HG02943 (cell line): Measurements from ENCODE around the gene USP49.
"Not testable (repeated sequence)": the region's sequence is repeated elsewhere in the genome, so short reads cannot be mapped to it uniquely, and the experiment has no call there.

ENCODE experiments used
- ATAC-seq: cut with Tn5 transposase; IDR thresholded peaks from one replicate; pipeline ENCODE4 v1.9.1; 2021; ENCODE audit warnings: mild to moderate bottlenecking, low read depth, moderate library complexity; ENCODE audit not compliant: unreplicated experiment

USP49 gene

GRCh38 chr6:41815587-41815986 is 79.6 kb downstream of the USP49 start:
- ATAC-seq, result no peak

- no peak for ATAC-seq
These were observed 80.5 kb downstream of the USP49 start for GRCh38 chr6:41814629-41815028.

- no peak for ATAC-seq
These were observed 81.2 kb downstream of the USP49 start for GRCh38 chr6:41813956-41814355.

- ATAC-seq, result no peak
These were observed 81.7 kb downstream of the USP49 start for GRCh38 chr6:41813469-41813868.

GRCh38 chr6:41811946-41812345 is 83.2 kb downstream of the USP49 start:
- ATAC-seq, result not testable (repeated sequence)

- no peak for ATAC-seq
These were observed 84.1 kb downstream of the USP49 start for GRCh38 chr6:41811095-41811494.

GRCh38 chr6:41805830-41806774 is 89.1 kb downstream of the USP49 start:
- ATAC-seq, result no peak

GRCh38 chr6:41801380-41801779 is 93.8 kb downstream of the USP49 start:
- no peak for ATAC-seq

- ATAC-seq, result no peak
These were observed 95.6 kb downstream of the USP49 start for GRCh38 chr6:41799559-41799911.

GRCh38 chr6:41798901-41799558 is 96.1 kb downstream of the USP49 start:
- no peak for ATAC-seq

- ATAC-seq, result no peak
These were observed 98.7 kb downstream of the USP49 start for GRCh38 chr6:41796474-41796873.

- no peak for ATAC-seq
These were observed 103.2 kb downstream of the USP49 start for GRCh38 chr6:41791984-41792383.

GRCh38 chr6:41791305-41791704 is 103.9 kb downstream of the USP49 start:
- ATAC-seq, result no peak

- no peak for ATAC-seq
These were observed 105.1 kb downstream of the USP49 start for GRCh38 chr6:41790045-41790444.

- ATAC-seq, result no peak
These were observed 105.8 kb downstream of the USP49 start for GRCh38 chr6:41789390-41789724.

GRCh38 chr6:41787219-41787917 is 107.8 kb downstream of the USP49 start, which contains the start of gene TOMM6:
Gene TOMM6 (plus strand): TSS chr6:41787694. CDS start chr6:41787698, 4 bp downstream.
- peak; percentile 83 for ATAC-seq

- peak; percentile 47 for ATAC-seq
These were observed 108.5 kb downstream of the USP49 start for GRCh38 chr6:41786451-41787218.

- ATAC-seq, result no peak
These were observed 109.3 kb downstream of the USP49 start for GRCh38 chr6:41785689-41786450.

GRCh38 chr6:41785254-41785653 is 109.9 kb downstream of the USP49 start:
- ATAC-seq, result no peak
